HCT116 (cell line): ENCODE measurements around the gene NAB2. TPM values are rescaled to one million over a fixed set of nuclear protein-coding genes. Genes with fewer than 3 reads are reported as not detected.
A peak's percentile ranks its signal among the peaks of the same experiment; 100 is the strongest.

Experiments
- ATAC-seq: fragments of 200-7000 bp; cut with Tn5 transposase; 2 replicates; pipeline ENCODE4 v1.9.1; 2020; ENCODE audit warnings: mild to moderate bottlenecking, moderate library complexity
- BruUV-seq: library from RNA; stranded (reverse); fragments of 400-500 nt; replicated peaks from 2 replicates; lab custom pipeline; 2021; lab: Mats Ljungman, UMichigan
- CTCF ChIA-PET: fragments of 300-600 bp; sonication (Branson Sonifier 250); formaldehyde crosslinking; loops from one replicate; lab custom pipeline; 2021; ENCODE audit warnings: antibody characterized with exemption; lab: Charles Lee
- POLR2A ChIA-PET: fragments of 300-600, 350-600 bp; sonication (Branson Sonifier 250); formaldehyde crosslinking; loops from one replicate; lab custom pipeline; 2021; ENCODE audit warnings: antibody characterized with exemption; lab: Charles Lee
- RAD21 ChIA-PET, 2 experiments: fragments of 300-600 bp; sonication (Branson Sonifier 250); formaldehyde crosslinking; loops; one replicate each; lab custom pipeline; 2023; ENCODE audit warnings: low total read pairs in 2 of 2; ENCODE audit not compliant: uncharacterized antibody in 2 of 2, unreplicated experiment in 2 of 2, low non-redundant PET in 1 of 2; lab: Charles Lee
- DNase-seq: peaks from one replicate; pipeline ENCODE4 v3.0.0-alpha.2; 2010; ENCODE audit warnings: low read depth, low spot score
- H2AFZ ChIP-seq: fragments of 200-600 bp; shearing (Covaris generic), sonication (generic); 2 replicates; pipeline ENCODE4 v1.6.1; 2017; ENCODE audit warnings: low read depth, mixed run types, mixed read lengths, antibody characterized with exemption, low read length; ENCODE audit not compliant: poor library complexity, severe bottlenecking
- H3K27ac ChIP-seq: 2 replicates; pipeline ENCODE4 v1.5.1; 2012; ENCODE audit warnings: low read depth, low read length
- H3K27me3 ChIP-seq: fragments of 200-600 bp; sonication (generic); 2 replicates; pipeline ENCODE4 v1.6.1; 2016; ENCODE audit warnings: mixed run types, low read length, mixed read lengths; ENCODE audit not compliant: insufficient read depth
- H3K36me3 ChIP-seq, 2 experiments: fragments of 200-500 bp in 1 of 2; fragments of 200-600 bp in 1 of 2; sonication (Bioruptor generic) in 1 of 2; sonication (generic) in 1 of 2; 2 replicates each; pipeline versions ENCODE4 v1.5.1 to v1.6.1; 2014 to 2016; ENCODE audit warnings: low read length in 2 of 2, inconsistent platforms in 1 of 2, mixed read lengths in 1 of 2, mixed run types in 1 of 2; ENCODE audit not compliant: insufficient read depth in 2 of 2, control insufficient read depth in 1 of 2
- H3K4me1 ChIP-seq, 2 experiments: fragments of 200-600 bp in 1 of 2; sonication (generic) in 1 of 2; 2 replicates each; pipeline versions ENCODE4 v1.5.1 to v1.6.1; 2012 to 2017; ENCODE audit warnings: low read length in 2 of 2, inconsistent platforms in 1 of 2, mild to moderate bottlenecking in 1 of 2, mixed read lengths in 1 of 2, mixed run types in 1 of 2, moderate library complexity in 1 of 2; ENCODE audit not compliant: insufficient read depth in 2 of 2, control insufficient read depth in 1 of 2
- H3K4me2 ChIP-seq: fragments of 200-600 bp; sonication (generic); 2 replicates; pipeline ENCODE4 v1.6.1; 2017; ENCODE audit warnings: mixed run types, low read length, mixed read lengths
- H3K4me3 ChIP-seq, 2 experiments: fragments of 200-600 bp in 1 of 2; sonication (generic) in 1 of 2; replicated peaks in 1 of 2; 2 replicates each; pipeline ENCODE4 v1.5.1; 2011 to 2016; ENCODE audit warnings: low read length in 2 of 2, control low read depth in 1 of 2, low read depth in 1 of 2, mild to moderate bottlenecking in 1 of 2, mixed read lengths in 1 of 2, mixed run types in 1 of 2
- H3K79me2 ChIP-seq: fragments of 200-600 bp; sonication (generic); 2 replicates; pipeline ENCODE4 v1.6.1; 2017; ENCODE audit warnings: mild to moderate bottlenecking, mixed run types, low read length, moderate library complexity, mixed read lengths; ENCODE audit not compliant: insufficient read depth
- H3K9ac ChIP-seq: fragments of 200-600 bp; sonication (generic); 2 replicates; pipeline ENCODE4 v1.6.1; 2016; ENCODE audit warnings: low read length, mixed read lengths
- H3K9me2 ChIP-seq: fragments of 200-600 bp; sonication (generic), shearing (Covaris generic); 2 replicates; pipeline ENCODE4 v1.6.1; 2017; ENCODE audit warnings: mixed run types, mild to moderate bottlenecking, moderate library complexity; ENCODE audit not compliant: insufficient read depth
- H3K9me3 ChIP-seq, 2 experiments: fragments of 200-500 bp in 1 of 2; fragments of 200-600 bp in 1 of 2; sonication (Bioruptor generic) in 1 of 2; sonication (generic) in 1 of 2; 2 replicates each; pipeline ENCODE4 v1.6.1; 2014 to 2017; ENCODE audit warnings: low read length in 2 of 2, mixed read lengths in 2 of 2, inconsistent platforms in 1 of 2, low read depth in 1 of 2, mild to moderate bottlenecking in 1 of 2, mixed run types in 1 of 2, moderate library complexity in 1 of 2; ENCODE audit not compliant: control insufficient read depth in 1 of 2, insufficient read depth in 1 of 2
- H4K20me1 ChIP-seq: fragments of 200-600 bp; sonication (generic), shearing (Covaris generic); 2 replicates; pipeline ENCODE4 v1.6.1; 2017; ENCODE audit warnings: mixed run types, mild to moderate bottlenecking, moderate library complexity; ENCODE audit not compliant: insufficient read depth
- EGR1 ChIP-seq: IDR thresholded peaks from 2 replicates; pipeline ENCODE4 v1.6.1; 2012; ENCODE audit warnings: low read depth
- ELF1 ChIP-seq: IDR thresholded peaks from 2 replicates; pipeline ENCODE4 v1.6.1; 2012; ENCODE audit warnings: low read depth, borderline replicate concordance
- EZH2 ChIP-seq: fragments of 200-600 bp; sonication (generic); IDR thresholded peaks from 2 replicates; pipeline ENCODE4 v1.6.1; 2017; ENCODE audit warnings: antibody characterized with exemption, mixed run types
- EZH2phosphoT487 ChIP-seq: fragments of 200-600 bp; IDR thresholded peaks from 2 replicates; pipeline ENCODE4 v1.6.1; 2018; ENCODE audit warnings: antibody characterized with exemption, borderline replicate concordance
- FOSL1 ChIP-seq: IDR thresholded peaks from 2 replicates; pipeline ENCODE4 v1.6.1; 2012; ENCODE audit warnings: low read depth
- JUND ChIP-seq: IDR thresholded peaks from 2 replicates; pipeline ENCODE4 v1.6.1; 2012
- MAX ChIP-seq: IDR thresholded peaks from 2 replicates; pipeline ENCODE4 v1.6.1; 2012
- POLR2A ChIP-seq: IDR thresholded peaks from 2 replicates; pipeline ENCODE4 v1.7.0; 2011; ENCODE audit warnings: borderline replicate concordance; ENCODE audit not compliant: insufficient read depth, insufficient read length; ENCODE audit errors: extremely low read depth
- POLR2AphosphoS5 ChIP-seq: IDR thresholded peaks from 2 replicates; pipeline ENCODE4 v1.6.1; 2011; ENCODE audit warnings: mild to moderate bottlenecking, low read depth, low read length, moderate library complexity
- SIN3A ChIP-seq: IDR thresholded peaks from 2 replicates; pipeline ENCODE4 v1.6.1; 2012; ENCODE audit warnings: low read depth
- SP1 ChIP-seq: IDR thresholded peaks from 2 replicates; pipeline ENCODE4 v1.6.1; 2012; ENCODE audit warnings: low read depth
- SRF ChIP-seq: IDR thresholded peaks from 2 replicates; pipeline ENCODE4 v1.6.1; 2012; ENCODE audit warnings: low read depth
- YY1 ChIP-seq: IDR thresholded peaks from 2 replicates; pipeline ENCODE4 v1.6.1; 2011; ENCODE audit warnings: low read length, low read depth, moderate library complexity, mild to moderate bottlenecking; ENCODE audit not compliant: insufficient replicate concordance; ENCODE audit errors: extremely low read depth
- ZBTB33 ChIP-seq: IDR thresholded peaks from 2 replicates; pipeline ENCODE4 v1.6.1; 2011; ENCODE audit warnings: mild to moderate bottlenecking, low read length, moderate library complexity; ENCODE audit not compliant: insufficient replicate concordance; ENCODE audit errors: extremely low read depth
- ZFX ChIP-seq: fragments of 450-650 bp; IDR thresholded peaks from 2 replicates; pipeline ENCODE4 v1.6.1; 2017
- intact Hi-C: fragments of 100-400 bp; cut with micrococcal nuclease; formaldehyde crosslinking; loops from 2 replicates; pipeline ENCODE4 v1.10.0; 2022
- total RNA-seq: library from RNA; stranded (reverse); gene quantifications from one replicate; pipeline ENCODE4 v1.2.1, GENCODE V29; 2021; ENCODE audit not compliant: unreplicated experiment

The NAB2 gene
- total RNA-seq, 1 experiment from 2014 or later = 77.1 TPM

GRCh38 chr12:57091638-57092528 is 3.0 kb downstream of the NAB2 start:
- Histone ChIP-seq H3K4me2 (peak overlapping the region; percentile 90; the same call in 1 of the 2 replicates), H3K27ac (peak overlapping the region; percentile 51; the same call in 1 of the 2 replicates), H3K9ac (no peak overlapping the region), H3K79me2 (peaks cover 38% of the 10 kb centered on the region), H4K20me1 (no peaks in the 10 kb centered on the region), H3K27me3 (no peaks in the 10 kb centered on the region), H3K4me1 (peaks cover 48 to 81% of the 10 kb centered on the region in 2 experiments), H3K36me3 (peaks cover 20 to 35% of the 10 kb centered on the region in 2 experiments; a peak in 3 of 4 replicates), H2AFZ (no peak overlapping the region), H3K9me2 (no peaks in the 10 kb centered on the region), H3K4me3 (no peak overlapping the region), H3K9me3 (no peaks in the 10 kb centered on the region)
- ATAC-seq (no peak), DNase-seq (no peak)
- TF ChIP-seq POLR2AphosphoS5 (no peak), ELF1 (no peak), POLR2A (no peak), FOSL1 (no peak)
- BruUV-seq = no TSS peak
- ChIA-PET CTCF (interaction anchor here (0.9 to 1.7 kb wide), 5 partner anchors 13 to 36 kb away, joined by 3 to 5 read pairs (median 5); partner anchors contain the start of genes NEMP1 and STAT6), RAD21 (interaction anchor here in 1 of 2 experiments (1.6 kb wide), 1 partner anchor 20 kb away, joined by 4 read pairs; the partner anchor contains the start of gene STAT6), POLR2A (interaction anchor here (0.9 to 7.8 kb wide), 2 partner anchors 13 to 14 kb away, joined by 3 to 32 read pairs; partner anchors contain the start of gene NEMP1)
- intact Hi-C loops = no loop called here

GRCh38 chr12:57092529-57092862 is 3.6 kb downstream of the NAB2 start:
- H3K4me2 ChIP-seq = peak overlapping the region; percentile 60
- intact Hi-C loops = no loop called here
- no TSS peak for BruUV-seq
- H3K36me3 ChIP-seq = peaks cover 20 to 35% of the 10 kb centered on the region in 2 experiments; a peak in 3 of 4 replicates
- POLR2A ChIA-PET = interaction anchor here (0.9 to 7.8 kb wide), 2 partner anchors 13 to 14 kb away, joined by 3 to 32 read pairs; partner anchors contain the start of gene NEMP1
- H3K27me3 ChIP-seq = no peaks in the 10 kb centered on the region
- no peak overlapping the region for H2AFZ ChIP-seq
- H3K4me1 ChIP-seq = peaks cover 48 to 80% of the 10 kb centered on the region in 2 experiments
- ATAC-seq (no peak), DNase-seq (no peak)
- no peaks in the 10 kb centered on the region for H3K9me3 ChIP-seq
- TF ChIP-seq EZH2 = no peak
- no peak for TF ChIP-seq MAX
- no peak for TF ChIP-seq EGR1
- TF ChIP-seq SP1 = no peak
- no peak for TF ChIP-seq SIN3A
- no peak for TF ChIP-seq SRF
- TF ChIP-seq ZFX = no peak
- TF ChIP-seq YY1 = no peak
- no peak for TF ChIP-seq ZBTB33
- no peak for TF ChIP-seq EZH2phosphoT487
- no peak for TF ChIP-seq JUND
- no peak for TF ChIP-seq POLR2A
- H3K9me2 ChIP-seq = no peaks in the 10 kb centered on the region
- RAD21 ChIA-PET = interaction anchor here in 1 of 2 experiments (1.6 kb wide), 1 partner anchor 19 kb away, joined by 4 read pairs; the partner anchor contains the start of gene STAT6
- H3K27ac ChIP-seq = peak overlapping the region; percentile 51
- no peaks in the 10 kb centered on the region for H4K20me1 ChIP-seq
- no peak overlapping the region for H3K9ac ChIP-seq
- H3K79me2 ChIP-seq = peaks cover 38% of the 10 kb centered on the region
- H3K4me3 ChIP-seq = no peak overlapping the region
- CTCF ChIA-PET = interaction anchor here (0.9 to 1.7 kb wide), 5 partner anchors 13 to 35 kb away, joined by 3 to 5 read pairs (median 5); partner anchors contain the start of genes NEMP1 and STAT6
